ENCODE measurements around the gene KBTBD8. TPM values are rescaled to one million over a fixed set of nuclear protein-coding genes. Genes with fewer than 3 reads are reported as not detected.

KBTBD8 gene
- total and polyA plus RNA-seq, 2 of the 8 experiments (the other 6 are each of a cell fraction or from before 2014, with no cell fraction given) = 3.2 to 23.9 TPM

DNA sequence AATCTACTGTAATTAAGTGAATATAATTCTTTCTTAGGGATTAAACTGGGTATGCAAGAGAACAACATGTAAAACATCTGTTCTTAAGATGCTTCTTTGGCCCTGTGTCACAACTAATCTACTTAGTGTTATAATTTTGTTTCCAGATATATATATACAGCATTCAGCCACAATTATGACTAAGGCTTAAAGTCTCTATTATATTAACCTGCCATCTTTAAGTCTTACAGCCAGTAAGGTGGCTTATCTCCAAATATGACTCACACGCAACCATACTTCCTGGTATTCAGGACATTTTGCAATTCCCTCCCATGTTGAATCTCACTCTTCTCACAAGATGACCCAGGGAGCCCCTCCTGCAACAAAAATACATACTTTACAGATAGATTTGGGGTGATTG, 6.6 kb upstream of the KBTBD8 start:
- TF ChIP-seq JUND (IDR thresholded peaks at IDR 0.05; ENCODE audit: low read length) = no peak
- TF ChIP-seq TAF1 (IDR thresholded peaks at IDR 0.05; ENCODE audit: low read depth, low read length) = no peak
- no peak for TF ChIP-seq SIRT6 (IDR thresholded peaks at IDR 0.05; ENCODE audit: low read length)
- TF ChIP-seq GABPA (IDR thresholded peaks at IDR 0.05; ENCODE audit: borderline replicate concordance, insufficient read depth, low read length) = no peak
- no peak for TF ChIP-seq CHD2 (IDR thresholded peaks at IDR 0.05; ENCODE audit: low read length)
- TF ChIP-seq TCF12 (IDR thresholded peaks at IDR 0.05; ENCODE audit: low read depth, low read length) = no peak
- no peak for TF ChIP-seq CBX5 (IDR thresholded peaks at IDR 0.05; ENCODE audit: low read depth, low read length)
- FAIRE-seq (no peak), DNase-seq (ENCODE audit: low read depth in 1 of 2, low spot score in 2 of 2) (no peak)
- H4K20me1 ChIP-seq (replicated peaks in 1 of 2; ENCODE audit: control insufficient read depth in 1 of 2, insufficient read depth in 2 of 2, low read length in 2 of 2) = no peaks in the 10 kb centered on the region
- no peak overlapping the region for H3K4ac ChIP-seq (replicated peaks; ENCODE audit: insufficient read length, low read depth, low read length)
- H3K79me2 ChIP-seq (ENCODE audit: control insufficient read depth in 1 of 2, insufficient read depth in 2 of 2, low read length in 2 of 2) = no peaks in the 10 kb centered on the region
- no peaks in the 10 kb centered on the region for H3K79me1 ChIP-seq (ENCODE audit: low read depth, low read length)
- no peak overlapping the region for H4K91ac ChIP-seq (replicated peaks; ENCODE audit: insufficient read length, low read length)
- no peak overlapping the region for H2BK12ac ChIP-seq (ENCODE audit: low read depth, low read length)
- H3K18ac ChIP-seq (ENCODE audit: extremely low read depth, low read length) = no peak overlapping the region
- H3K14ac ChIP-seq (ENCODE audit: insufficient read length) = no peak overlapping the region
- no peak overlapping the region for H3K23ac ChIP-seq (ENCODE audit: insufficient read length)
- CTCF ChIA-PET (ENCODE audit: partially characterized antibody) = interaction anchor here (0.8 to 4.8 kb wide), 10 partner anchors 7 to 392 kb away, joined by 3 to 72 read pairs (median 4); partner anchors contain the start of gene KBTBD8
- no peak overlapping the region for H3K4me3 ChIP-seq (ENCODE audit: extremely low read depth in 1 of 4, insufficient read depth in 2 of 4, low read depth in 3 of 4, low read length in 4 of 4)
- H3K27ac ChIP-seq (ENCODE audit: low read depth, low read length) = no peak overlapping the region
- no peaks in the 10 kb centered on the region for H3K27me3 ChIP-seq (replicated peaks in 1 of 4; ENCODE audit: control insufficient read depth in 3 of 4, extremely low read depth in 1 of 4, insufficient read depth in 3 of 4, low read length in 3 of 4)
- no peaks in the 10 kb centered on the region for H3K23me2 ChIP-seq (ENCODE audit: low read depth, low read length)
- H2BK20ac ChIP-seq (ENCODE audit: low read length) = no peak overlapping the region
- no peak overlapping the region for H2BK15ac ChIP-seq (ENCODE audit: low read length)
- H4K8ac ChIP-seq (ENCODE audit: extremely low read depth, insufficient read depth, low read length) = no peak overlapping the region
- no peak overlapping the region for H3K4me2 ChIP-seq (ENCODE audit: insufficient read depth in 1 of 2, low read depth in 2 of 2, low read length in 2 of 2)
- no peak overlapping the region for H2BK120ac ChIP-seq (replicated peaks; ENCODE audit: low read depth, low read length)
- no peaks in the 10 kb centered on the region for H3K9me3 ChIP-seq (ENCODE audit: insufficient read depth in 2 of 2, low read depth in 1 of 2, low read length in 1 of 2)
- H2BK5ac ChIP-seq (ENCODE audit: low read depth, low read length) = no peak overlapping the region
- no peak overlapping the region for H2AK5ac ChIP-seq (ENCODE audit: low read depth, low read length)
- H2AFZ ChIP-seq (ENCODE audit: low read length) = no peak overlapping the region
- 89% methylated on average over 1 of the region's 1 CpG; no CpG with 5 or more reads in 1 of the 2 experiments for WGBS, 2 experiments (ENCODE audit: extremely low coverage in 1 of 2, insufficient coverage in 1 of 2, insufficient read length in 1 of 2, insufficient replicate concordance in 2 of 2, low coverage in 1 of 2, low lambda C conversion rate in 2 of 2, missing lambda C conversion rate in 1 of 2)
- H3K4me1 ChIP-seq (replicated peaks in 1 of 4; ENCODE audit: control insufficient read depth in 3 of 4, insufficient read depth in 4 of 4, low read length in 3 of 4) = peaks cover 5 to 13% (median 9%) of the 10 kb centered on the region in 4 experiments; a peak in 6 of 7 replicates
- H3K9ac ChIP-seq (replicated peaks in 1 of 4; ENCODE audit: extremely low read depth in 1 of 4, low read depth in 3 of 4, low read length in 3 of 4) = no peak overlapping the region
- H3K56ac ChIP-seq (replicated peaks; ENCODE audit: insufficient read length, low read depth, low read length) = no peak overlapping the region
- POLR2A ChIA-PET (ENCODE audit: partially characterized antibody) = no interaction called here
- no peaks in the 10 kb centered on the region for H3K36me3 ChIP-seq (ENCODE audit: control insufficient read depth in 2 of 4, insufficient read depth in 4 of 4, low read length in 3 of 4)
- no peak overlapping the region for H4K5ac ChIP-seq (ENCODE audit: insufficient read length, low read depth, low read length)
